HCT116 (cell line): Measurements from ENCODE around the gene PPP1R14C. TPM values are rescaled to one million over a fixed set of nuclear protein-coding genes. Genes with fewer than 3 reads are reported as not detected.

Source experiments
- ATAC-seq: fragments of 200-7000 bp; cut with Tn5 transposase; 2 replicates; pipeline ENCODE4 v1.9.1; 2020; ENCODE audit warnings: mild to moderate bottlenecking, moderate library complexity
- BruUV-seq: library from RNA; stranded (reverse); fragments of 400-500 nt; replicated peaks from 2 replicates; lab custom pipeline; 2021; lab: Mats Ljungman, UMichigan
- CTCF ChIA-PET: fragments of 300-600 bp; sonication (Branson Sonifier 250); formaldehyde crosslinking; loops from one replicate; lab custom pipeline; 2021; ENCODE audit warnings: antibody characterized with exemption; lab: Charles Lee
- POLR2A ChIA-PET: fragments of 300-600, 350-600 bp; sonication (Branson Sonifier 250); formaldehyde crosslinking; loops from one replicate; lab custom pipeline; 2021; ENCODE audit warnings: antibody characterized with exemption; lab: Charles Lee
- RAD21 ChIA-PET, 2 experiments: fragments of 300-600 bp; sonication (Branson Sonifier 250); formaldehyde crosslinking; loops; one replicate each; lab custom pipeline; 2023; ENCODE audit warnings: low total read pairs in 2 of 2; ENCODE audit not compliant: uncharacterized antibody in 2 of 2, unreplicated experiment in 2 of 2, low non-redundant PET in 1 of 2; lab: Charles Lee
- DNase-seq: peaks from one replicate; pipeline ENCODE4 v3.0.0-alpha.2; 2010; ENCODE audit warnings: low read depth, low spot score
- H2AFZ ChIP-seq: fragments of 200-600 bp; shearing (Covaris generic), sonication (generic); 2 replicates; pipeline ENCODE4 v1.6.1; 2017; ENCODE audit warnings: low read depth, mixed run types, mixed read lengths, antibody characterized with exemption, low read length; ENCODE audit not compliant: poor library complexity, severe bottlenecking
- H3K27ac ChIP-seq: 2 replicates; pipeline ENCODE4 v1.5.1; 2012; ENCODE audit warnings: low read depth, low read length
- H3K27me3 ChIP-seq: fragments of 200-600 bp; sonication (generic); 2 replicates; pipeline ENCODE4 v1.6.1; 2016; ENCODE audit warnings: mixed run types, low read length, mixed read lengths; ENCODE audit not compliant: insufficient read depth
- H3K36me3 ChIP-seq, 2 experiments: fragments of 200-500 bp in 1 of 2; fragments of 200-600 bp in 1 of 2; sonication (Bioruptor generic) in 1 of 2; sonication (generic) in 1 of 2; 2 replicates each; pipeline versions ENCODE4 v1.5.1 to v1.6.1; 2014 to 2016; ENCODE audit warnings: low read length in 2 of 2, inconsistent platforms in 1 of 2, mixed read lengths in 1 of 2, mixed run types in 1 of 2; ENCODE audit not compliant: insufficient read depth in 2 of 2, control insufficient read depth in 1 of 2
- H3K4me1 ChIP-seq, 2 experiments: fragments of 200-600 bp in 1 of 2; sonication (generic) in 1 of 2; 2 replicates each; pipeline versions ENCODE4 v1.5.1 to v1.6.1; 2012 to 2017; ENCODE audit warnings: low read length in 2 of 2, inconsistent platforms in 1 of 2, mild to moderate bottlenecking in 1 of 2, mixed read lengths in 1 of 2, mixed run types in 1 of 2, moderate library complexity in 1 of 2; ENCODE audit not compliant: insufficient read depth in 2 of 2, control insufficient read depth in 1 of 2
- H3K4me2 ChIP-seq: fragments of 200-600 bp; sonication (generic); 2 replicates; pipeline ENCODE4 v1.6.1; 2017; ENCODE audit warnings: mixed run types, low read length, mixed read lengths
- H3K4me3 ChIP-seq, 2 experiments: fragments of 200-600 bp in 1 of 2; sonication (generic) in 1 of 2; replicated peaks in 1 of 2; 2 replicates each; pipeline ENCODE4 v1.5.1; 2011 to 2016; ENCODE audit warnings: low read length in 2 of 2, control low read depth in 1 of 2, low read depth in 1 of 2, mild to moderate bottlenecking in 1 of 2, mixed read lengths in 1 of 2, mixed run types in 1 of 2
- H3K79me2 ChIP-seq: fragments of 200-600 bp; sonication (generic); 2 replicates; pipeline ENCODE4 v1.6.1; 2017; ENCODE audit warnings: mild to moderate bottlenecking, mixed run types, low read length, moderate library complexity, mixed read lengths; ENCODE audit not compliant: insufficient read depth
- H3K9ac ChIP-seq: fragments of 200-600 bp; sonication (generic); 2 replicates; pipeline ENCODE4 v1.6.1; 2016; ENCODE audit warnings: low read length, mixed read lengths
- H3K9me2 ChIP-seq: fragments of 200-600 bp; sonication (generic), shearing (Covaris generic); 2 replicates; pipeline ENCODE4 v1.6.1; 2017; ENCODE audit warnings: mixed run types, mild to moderate bottlenecking, moderate library complexity; ENCODE audit not compliant: insufficient read depth
- H3K9me3 ChIP-seq, 2 experiments: fragments of 200-500 bp in 1 of 2; fragments of 200-600 bp in 1 of 2; sonication (Bioruptor generic) in 1 of 2; sonication (generic) in 1 of 2; 2 replicates each; pipeline ENCODE4 v1.6.1; 2014 to 2017; ENCODE audit warnings: low read length in 2 of 2, mixed read lengths in 2 of 2, inconsistent platforms in 1 of 2, low read depth in 1 of 2, mild to moderate bottlenecking in 1 of 2, mixed run types in 1 of 2, moderate library complexity in 1 of 2; ENCODE audit not compliant: control insufficient read depth in 1 of 2, insufficient read depth in 1 of 2
- H4K20me1 ChIP-seq: fragments of 200-600 bp; sonication (generic), shearing (Covaris generic); 2 replicates; pipeline ENCODE4 v1.6.1; 2017; ENCODE audit warnings: mixed run types, mild to moderate bottlenecking, moderate library complexity; ENCODE audit not compliant: insufficient read depth
- EGR1 ChIP-seq: IDR thresholded peaks from 2 replicates; pipeline ENCODE4 v1.6.1; 2012; ENCODE audit warnings: low read depth
- ELF1 ChIP-seq: IDR thresholded peaks from 2 replicates; pipeline ENCODE4 v1.6.1; 2012; ENCODE audit warnings: low read depth, borderline replicate concordance
- EZH2phosphoT487 ChIP-seq: fragments of 200-600 bp; IDR thresholded peaks from 2 replicates; pipeline ENCODE4 v1.6.1; 2018; ENCODE audit warnings: antibody characterized with exemption, borderline replicate concordance
- FOSL1 ChIP-seq: IDR thresholded peaks from 2 replicates; pipeline ENCODE4 v1.6.1; 2012; ENCODE audit warnings: low read depth
- RAD21 ChIP-seq: IDR thresholded peaks from 2 replicates; pipeline ENCODE4 v1.6.1; 2012; ENCODE audit warnings: low read depth, mild to moderate bottlenecking
- SP1 ChIP-seq: IDR thresholded peaks from 2 replicates; pipeline ENCODE4 v1.6.1; 2012; ENCODE audit warnings: low read depth
- SRF ChIP-seq: IDR thresholded peaks from 2 replicates; pipeline ENCODE4 v1.6.1; 2012; ENCODE audit warnings: low read depth
- ZFX ChIP-seq: fragments of 450-650 bp; IDR thresholded peaks from 2 replicates; pipeline ENCODE4 v1.6.1; 2017
- ZNF274 ChIP-seq: fragments of 200-500 bp; sonication (Bioruptor generic); IDR thresholded peaks from 2 replicates; pipeline ENCODE4 v1.6.1; 2014; ENCODE audit warnings: mild to moderate bottlenecking, low read depth, low read length, inconsistent platforms
- intact Hi-C: fragments of 100-400 bp; cut with micrococcal nuclease; formaldehyde crosslinking; loops from 2 replicates; pipeline ENCODE4 v1.10.0; 2022
- total RNA-seq: library from RNA; stranded (reverse); gene quantifications from one replicate; pipeline ENCODE4 v1.2.1, GENCODE V29; 2021; ENCODE audit not compliant: unreplicated experiment
- TF ChIP-seq, protein P1 (sequence below): IDR thresholded peaks from 2 replicates; pipeline ENCODE4 v1.6.1; 2011; ENCODE audit warnings: mild to moderate bottlenecking, low read length, moderate library complexity; ENCODE audit not compliant: insufficient replicate concordance; ENCODE audit errors: extremely low read depth
- TF ChIP-seq, protein P2 (sequence below), 3 experiments: fragments of 200-600 bp in 1 of 3; sonication (generic) in 1 of 3; IDR thresholded peaks in 2 of 3; conservative IDR thresholded peaks in 1 of 3; 2 replicates each; pipeline ENCODE4 v1.5.1; 2012 to 2017; ENCODE audit warnings: low read depth in 2 of 3, low read length in 2 of 3, antibody characterized with exemption in 1 of 3, borderline replicate concordance in 1 of 3, control low read depth in 1 of 3, mild to moderate bottlenecking in 1 of 3, mixed read lengths in 1 of 3, mixed run types in 1 of 3, moderate library complexity in 1 of 3; ENCODE audit not compliant: insufficient read depth in 1 of 3
- TF ChIP-seq, protein P3 (sequence below): IDR thresholded peaks from 2 replicates; pipeline ENCODE4 v1.6.1; 2012; ENCODE audit warnings: low read depth

Gene PPP1R14C
- total RNA-seq, 1 experiment from 2014 or later, result 7.8 TPM

DNA sequence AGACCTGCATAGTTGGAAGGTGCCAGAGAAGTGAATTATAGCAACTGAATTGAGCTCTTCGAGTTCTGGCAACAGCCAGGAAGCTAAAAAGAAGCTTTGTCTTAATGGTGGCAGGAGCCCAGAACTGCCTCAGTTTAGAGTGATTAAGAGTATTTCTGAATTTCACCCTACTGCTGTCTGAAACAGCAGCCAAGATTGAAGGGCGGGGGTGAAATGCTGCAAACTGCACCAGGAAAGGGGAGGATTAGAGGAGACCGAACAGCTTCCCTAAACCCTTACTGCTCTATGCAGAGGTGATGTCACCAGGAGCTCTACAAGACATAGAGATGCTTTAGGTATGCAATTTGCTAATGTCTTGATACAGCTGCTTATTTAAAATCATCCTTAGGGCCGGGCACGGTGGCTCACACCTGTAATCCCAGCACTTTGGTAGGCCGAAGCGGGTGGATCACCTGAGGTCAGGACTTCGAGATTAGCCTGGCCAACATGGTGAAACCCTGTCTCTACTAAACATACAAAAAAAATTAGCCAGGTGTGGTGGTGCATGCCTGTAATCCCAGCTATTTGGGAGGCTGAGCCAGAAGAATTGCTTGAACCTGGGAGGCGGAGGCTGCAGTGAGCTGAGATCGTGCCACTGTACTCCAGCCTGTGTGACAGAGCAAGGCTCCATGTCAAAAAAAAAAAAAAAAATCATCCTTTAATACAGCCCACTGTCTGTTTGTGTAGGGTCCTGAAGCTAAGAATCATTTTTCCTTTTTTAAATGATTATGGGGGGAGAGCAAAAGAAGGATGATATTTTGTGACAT lies 134.3 kb downstream of the PPP1R14C start:
- RAD21 ChIA-PET, result no interaction called here
- TF ChIP-seq RAD21 (no peak), EGR1 (no peak)
- BruUV-seq, result no TSS peak
- POLR2A ChIA-PET, result no interaction called here
- Histone ChIP-seq H3K27me3 (no peaks in the 10 kb centered on the region), H2AFZ (no peak overlapping the region), H3K4me3 (no peak overlapping the region), H3K27ac (no peak overlapping the region), H3K9me2 (no peaks in the 10 kb centered on the region), H4K20me1 (no peaks in the 10 kb centered on the region), H3K9me3 (no peaks in the 10 kb centered on the region), H3K4me1 (peaks cover 2 to 11% of the 10 kb centered on the region in 2 experiments; a peak in 3 of 4 replicates), H3K9ac (no peak overlapping the region), H3K36me3 (no peaks in the 10 kb centered on the region), H3K4me2 (no peak overlapping the region), H3K79me2 (no peaks in the 10 kb centered on the region)
- no peak for ATAC-seq
- no peak for DNase-seq
- CTCF ChIA-PET, result no interaction called here
- intact Hi-C loops, result no loop called here

DNA sequence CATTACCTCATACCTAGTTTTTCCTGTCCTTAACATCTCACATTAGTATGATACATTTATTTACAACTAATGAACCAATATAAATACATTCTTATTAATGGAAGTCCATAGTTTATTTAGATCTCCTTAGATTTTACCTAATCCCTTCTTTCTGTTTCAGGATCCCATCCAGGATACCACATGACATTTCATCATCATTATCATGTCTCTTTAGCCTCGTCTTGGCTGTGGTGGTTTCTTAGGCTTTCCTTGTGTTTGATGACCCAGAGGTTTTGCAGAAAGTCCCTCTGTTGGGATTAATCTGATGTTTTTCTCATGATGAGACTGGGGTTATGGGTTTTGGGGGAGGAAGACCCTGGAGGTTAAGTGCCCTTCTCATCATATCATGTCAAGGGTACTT lies 136.7 kb downstream of the PPP1R14C start:
- Histone ChIP-seq H3K9ac (no peak overlapping the region), H2AFZ (no peak overlapping the region), H3K79me2 (no peaks in the 10 kb centered on the region), H4K20me1 (no peaks in the 10 kb centered on the region), H3K27ac (no peak overlapping the region), H3K4me3 (no peak overlapping the region), H3K4me2 (no peak overlapping the region), H3K4me1 (no peaks in the 10 kb centered on the region), H3K9me2 (no peaks in the 10 kb centered on the region), H3K36me3 (no peaks in the 10 kb centered on the region), H3K27me3 (no peaks in the 10 kb centered on the region), H3K9me3 (no peaks in the 10 kb centered on the region)
- ChIA-PET POLR2A (no interaction called here), RAD21 (no interaction called here), CTCF (no interaction called here)
- DNase-seq, result no peak
- intact Hi-C loops, result no loop called here
- no TSS peak for BruUV-seq
- ATAC-seq, result no peak
- no peak for TF ChIP-seq EGR1
- no peak for TF ChIP-seq SP1
- TF ChIP-seq SRF, result no peak
- no peak for TF ChIP-seq FOSL1
- TF ChIP-seq, protein P1, sequence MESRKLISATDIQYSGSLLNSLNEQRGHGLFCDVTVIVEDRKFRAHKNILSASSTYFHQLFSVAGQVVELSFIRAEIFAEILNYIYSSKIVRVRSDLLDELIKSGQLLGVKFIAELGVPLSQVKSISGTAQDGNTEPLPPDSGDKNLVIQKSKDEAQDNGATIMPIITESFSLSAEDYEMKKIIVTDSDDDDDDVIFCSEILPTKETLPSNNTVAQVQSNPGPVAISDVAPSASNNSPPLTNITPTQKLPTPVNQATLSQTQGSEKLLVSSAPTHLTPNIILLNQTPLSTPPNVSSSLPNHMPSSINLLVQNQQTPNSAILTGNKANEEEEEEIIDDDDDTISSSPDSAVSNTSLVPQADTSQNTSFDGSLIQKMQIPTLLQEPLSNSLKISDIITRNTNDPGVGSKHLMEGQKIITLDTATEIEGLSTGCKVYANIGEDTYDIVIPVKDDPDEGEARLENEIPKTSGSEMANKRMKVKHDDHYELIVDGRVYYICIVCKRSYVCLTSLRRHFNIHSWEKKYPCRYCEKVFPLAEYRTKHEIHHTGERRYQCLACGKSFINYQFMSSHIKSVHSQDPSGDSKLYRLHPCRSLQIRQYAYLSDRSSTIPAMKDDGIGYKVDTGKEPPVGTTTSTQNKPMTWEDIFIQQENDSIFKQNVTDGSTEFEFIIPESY, result no peak
- TF ChIP-seq ZNF274, result no peak
- TF ChIP-seq ELF1, result no peak
- no peak for TF ChIP-seq EZH2phosphoT487
- TF ChIP-seq ZFX, result no peak
- TF ChIP-seq, protein P2, sequence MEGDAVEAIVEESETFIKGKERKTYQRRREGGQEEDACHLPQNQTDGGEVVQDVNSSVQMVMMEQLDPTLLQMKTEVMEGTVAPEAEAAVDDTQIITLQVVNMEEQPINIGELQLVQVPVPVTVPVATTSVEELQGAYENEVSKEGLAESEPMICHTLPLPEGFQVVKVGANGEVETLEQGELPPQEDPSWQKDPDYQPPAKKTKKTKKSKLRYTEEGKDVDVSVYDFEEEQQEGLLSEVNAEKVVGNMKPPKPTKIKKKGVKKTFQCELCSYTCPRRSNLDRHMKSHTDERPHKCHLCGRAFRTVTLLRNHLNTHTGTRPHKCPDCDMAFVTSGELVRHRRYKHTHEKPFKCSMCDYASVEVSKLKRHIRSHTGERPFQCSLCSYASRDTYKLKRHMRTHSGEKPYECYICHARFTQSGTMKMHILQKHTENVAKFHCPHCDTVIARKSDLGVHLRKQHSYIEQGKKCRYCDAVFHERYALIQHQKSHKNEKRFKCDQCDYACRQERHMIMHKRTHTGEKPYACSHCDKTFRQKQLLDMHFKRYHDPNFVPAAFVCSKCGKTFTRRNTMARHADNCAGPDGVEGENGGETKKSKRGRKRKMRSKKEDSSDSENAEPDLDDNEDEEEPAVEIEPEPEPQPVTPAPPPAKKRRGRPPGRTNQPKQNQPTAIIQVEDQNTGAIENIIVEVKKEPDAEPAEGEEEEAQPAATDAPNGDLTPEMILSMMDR (IDR thresholded peaks at IDR 0.05 in 2 of 3, conservative IDR thresholded peaks at IDR 0.05 in 1 of 3; ENCODE audit: borderline replicate concordance in 1 of 3, insufficient read depth in 1 of 3, low read depth in 2 of 3, low read length in 2 of 3), result no peak
- TF ChIP-seq, protein P3, sequence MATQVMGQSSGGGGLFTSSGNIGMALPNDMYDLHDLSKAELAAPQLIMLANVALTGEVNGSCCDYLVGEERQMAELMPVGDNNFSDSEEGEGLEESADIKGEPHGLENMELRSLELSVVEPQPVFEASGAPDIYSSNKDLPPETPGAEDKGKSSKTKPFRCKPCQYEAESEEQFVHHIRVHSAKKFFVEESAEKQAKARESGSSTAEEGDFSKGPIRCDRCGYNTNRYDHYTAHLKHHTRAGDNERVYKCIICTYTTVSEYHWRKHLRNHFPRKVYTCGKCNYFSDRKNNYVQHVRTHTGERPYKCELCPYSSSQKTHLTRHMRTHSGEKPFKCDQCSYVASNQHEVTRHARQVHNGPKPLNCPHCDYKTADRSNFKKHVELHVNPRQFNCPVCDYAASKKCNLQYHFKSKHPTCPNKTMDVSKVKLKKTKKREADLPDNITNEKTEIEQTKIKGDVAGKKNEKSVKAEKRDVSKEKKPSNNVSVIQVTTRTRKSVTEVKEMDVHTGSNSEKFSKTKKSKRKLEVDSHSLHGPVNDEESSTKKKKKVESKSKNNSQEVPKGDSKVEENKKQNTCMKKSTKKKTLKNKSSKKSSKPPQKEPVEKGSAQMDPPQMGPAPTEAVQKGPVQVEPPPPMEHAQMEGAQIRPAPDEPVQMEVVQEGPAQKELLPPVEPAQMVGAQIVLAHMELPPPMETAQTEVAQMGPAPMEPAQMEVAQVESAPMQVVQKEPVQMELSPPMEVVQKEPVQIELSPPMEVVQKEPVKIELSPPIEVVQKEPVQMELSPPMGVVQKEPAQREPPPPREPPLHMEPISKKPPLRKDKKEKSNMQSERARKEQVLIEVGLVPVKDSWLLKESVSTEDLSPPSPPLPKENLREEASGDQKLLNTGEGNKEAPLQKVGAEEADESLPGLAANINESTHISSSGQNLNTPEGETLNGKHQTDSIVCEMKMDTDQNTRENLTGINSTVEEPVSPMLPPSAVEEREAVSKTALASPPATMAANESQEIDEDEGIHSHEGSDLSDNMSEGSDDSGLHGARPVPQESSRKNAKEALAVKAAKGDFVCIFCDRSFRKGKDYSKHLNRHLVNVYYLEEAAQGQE, result no peak
